ENCODE results near the gene ACAN. TPM values are rescaled to one million over a fixed set of nuclear protein-coding genes. Genes with fewer than 3 reads are reported as not detected.
A peak's percentile ranks its signal among the peaks of the same experiment; 100 is the strongest.

ACAN gene
- total and polyA plus RNA-seq, 2 donors from 2014 or later = 2.8 to 10.3 TPM

- FAIRE-seq (no peak), DNase-seq (peak in 1 of 5 donors; percentile 17)
- intact Hi-C loops (cut with DNase I) = loop anchor here (5.0 to 10.0 kb wide), 2 partner anchors 105 to 272 kb away; no protein-coding TSS in a partner anchor
- Histone ChIP-seq H3K4me1 (ENCODE audit: control insufficient read depth in 2 of 3, insufficient read depth in 2 of 3, low read depth in 1 of 3, low read length in 3 of 3) (no peaks in the 10 kb centered on the region), H3K9ac (ENCODE audit: low read length in 3 of 3) (no peak overlapping the region), H3K4me3 (ENCODE audit: low read length in 3 of 3) (no peak overlapping the region), H3K27ac (ENCODE audit: low read depth in 2 of 2, low read length in 2 of 2) (no peak overlapping the region), H3K9me3 (ENCODE audit: control insufficient read depth in 2 of 3, insufficient read depth in 1 of 3, low read length in 3 of 3) (no peaks in the 10 kb centered on the region), H3K27me3 (ENCODE audit: control insufficient read depth, insufficient read depth, low read length) (no peaks in the 10 kb centered on the region), H3K36me3 (ENCODE audit: control insufficient read depth in 2 of 3, insufficient read depth in 3 of 3, low read length in 3 of 3) (peaks cover 0 to 5% (median 0%) of the 10 kb centered on the region in 3 donors)
- TF ChIP-seq CTCF (IDR thresholded peaks at IDR 0.05; ENCODE audit: borderline replicate concordance, extremely low read depth, insufficient read depth) = no peak
Measured at GRCh38 chr15:88902221-88902835, 99.1 kb downstream of the ACAN start.

GRCh38 chr15:88902846-88903245, 99.6 kb downstream of the ACAN start:
- Histone ChIP-seq H3K27me3 (ENCODE audit: control insufficient read depth, insufficient read depth, low read length) (no peaks in the 10 kb centered on the region), H3K36me3 (ENCODE audit: control insufficient read depth in 2 of 3, insufficient read depth in 3 of 3, low read length in 3 of 3) (peaks cover 0 to 5% (median 0%) of the 10 kb centered on the region in 3 donors), H3K9ac (ENCODE audit: low read length in 3 of 3) (no peak overlapping the region), H3K4me3 (ENCODE audit: low read length in 3 of 3) (no peak overlapping the region), H3K27ac (ENCODE audit: low read depth in 2 of 2, low read length in 2 of 2) (no peak overlapping the region), H3K4me1 (ENCODE audit: control insufficient read depth in 2 of 3, insufficient read depth in 2 of 3, low read depth in 1 of 3, low read length in 3 of 3) (no peaks in the 10 kb centered on the region), H3K9me3 (ENCODE audit: control insufficient read depth in 2 of 3, insufficient read depth in 1 of 3, low read length in 3 of 3) (no peaks in the 10 kb centered on the region)
- TF ChIP-seq CTCF (IDR thresholded peaks at IDR 0.05; ENCODE audit: borderline replicate concordance, extremely low read depth, insufficient read depth) = no peak
- DNase-seq (peak in 1 of 5 donors; percentile 12), FAIRE-seq (no peak)
- intact Hi-C loops (cut with DNase I) = loop anchor here (5.0 to 10.0 kb wide), 2 partner anchors 104 to 272 kb away; no protein-coding TSS in a partner anchor

DNA sequence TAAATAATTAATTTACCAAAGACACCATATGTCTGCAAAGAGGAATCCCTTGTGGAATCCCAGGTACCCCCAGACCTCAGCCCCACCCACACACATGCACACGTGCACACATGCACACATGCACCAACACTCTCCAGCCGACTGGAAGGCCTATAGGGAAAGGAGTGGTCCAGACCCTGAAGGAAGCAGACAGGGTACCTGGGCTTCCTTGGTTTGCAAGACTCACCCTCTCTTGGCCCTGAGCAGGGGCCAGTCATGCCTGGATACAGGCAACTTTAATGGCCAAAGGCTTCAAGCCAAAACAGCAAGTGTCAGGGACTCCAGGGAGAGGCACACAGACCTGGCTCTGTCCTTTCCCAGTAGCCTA, 101.0 kb downstream of the ACAN start:
- Histone ChIP-seq H3K36me3 (ENCODE audit: control insufficient read depth in 2 of 3, insufficient read depth in 3 of 3, low read length in 3 of 3) (peaks cover 0 to 5% (median 0%) of the 10 kb centered on the region in 3 donors), H3K4me3 (ENCODE audit: low read length in 3 of 3) (no peak overlapping the region), H3K9ac (ENCODE audit: low read length in 3 of 3) (no peak overlapping the region), H3K4me1 (ENCODE audit: control insufficient read depth in 2 of 3, insufficient read depth in 2 of 3, low read depth in 1 of 3, low read length in 3 of 3) (no peaks in the 10 kb centered on the region), H3K27me3 (ENCODE audit: control insufficient read depth, insufficient read depth, low read length) (no peaks in the 10 kb centered on the region), H3K27ac (ENCODE audit: low read depth in 2 of 2, low read length in 2 of 2) (no peak overlapping the region), H3K9me3 (ENCODE audit: control insufficient read depth in 2 of 3, insufficient read depth in 1 of 3, low read length in 3 of 3) (no peaks in the 10 kb centered on the region)
- no peak for TF ChIP-seq CTCF (IDR thresholded peaks at IDR 0.05; ENCODE audit: borderline replicate concordance, extremely low read depth, insufficient read depth)
- peak in 1 of 5 donors; percentile 28 for DNase-seq
- no peak for FAIRE-seq
- intact Hi-C loops (cut with DNase I) = loop anchor here (5.0 to 10.0 kb wide), 2 partner anchors 103 to 271 kb away; no protein-coding TSS in a partner anchor
